Mononuclear cell (primary cell): Measurements from ENCODE around the gene DYNC1H1. TPM values are rescaled to one million over a fixed set of nuclear protein-coding genes. Genes with fewer than 3 reads are reported as not detected.

ENCODE experiments used
- H3K27me3 ChIP-seq: 2 replicates; pipeline ENCODE4 v1.6.0; 2011; ENCODE audit warnings: low read length, control low read depth; ENCODE audit not compliant: insufficient read depth
- H3K4me1 ChIP-seq: 2 replicates; pipeline ENCODE4 v1.5.1; 2011; ENCODE audit warnings: mild to moderate bottlenecking, low read length, control low read depth; ENCODE audit not compliant: insufficient read depth
- H3K4me3 ChIP-seq: 2 replicates; pipeline ENCODE4 v1.5.1; 2011; ENCODE audit warnings: mild to moderate bottlenecking, low read length, moderate library complexity
- H3K9me3 ChIP-seq: 2 replicates; pipeline ENCODE4 v1.5.1; 2011; ENCODE audit warnings: low read depth, mild to moderate bottlenecking, control low read depth, low read length
- total RNA-seq: library from RNA; depleted of rRNA; stranded (reverse); fragments of >200 nt; gene quantifications from one replicate; pipeline ENCODE4 v1.2.3, GENCODE V29; 2012

The DYNC1H1 gene
- total RNA-seq, 1 donor: 260 TPM

- no peaks in the 10 kb centered on the region for H3K4me1 ChIP-seq
- H3K27me3 ChIP-seq: no peaks in the 10 kb centered on the region
- no peaks in the 10 kb centered on the region for H3K9me3 ChIP-seq
- H3K4me3 ChIP-seq: no peak overlapping the region
Observed at GRCh38 chr14:101932673-101933072, 31.7 kb upstream of the DYNC1H1 start.

- Histone ChIP-seq H3K27me3 (no peaks in the 10 kb centered on the region), H3K9me3 (no peaks in the 10 kb centered on the region), H3K4me1 (no peaks in the 10 kb centered on the region), H3K4me3 (no peak overlapping the region)
Observed at GRCh38 chr14:101933209-101933608, 31.2 kb upstream of the DYNC1H1 start.

- H3K4me3 ChIP-seq: no peak overlapping the region
- H3K9me3 ChIP-seq: no peaks in the 10 kb centered on the region
- no peaks in the 10 kb centered on the region for H3K4me1 ChIP-seq
- H3K27me3 ChIP-seq: peaks cover 4% of the 10 kb centered on the region
Observed at GRCh38 chr14:101934601-101935150, 29.7 kb upstream of the DYNC1H1 start.

GRCh38 chr14:101937926-101938767 is 26.2 kb upstream of the DYNC1H1 start:
- H3K27me3 ChIP-seq: peaks cover 7% of the 10 kb centered on the region
- no peaks in the 10 kb centered on the region for H3K4me1 ChIP-seq
- H3K4me3 ChIP-seq: no peak overlapping the region
- no peaks in the 10 kb centered on the region for H3K9me3 ChIP-seq

- Histone ChIP-seq H3K27me3 (peaks cover 17% of the 10 kb centered on the region), H3K9me3 (no peaks in the 10 kb centered on the region), H3K4me1 (no peaks in the 10 kb centered on the region), H3K4me3 (no peak overlapping the region)
Observed at GRCh38 chr14:101939646-101940170, 24.7 kb upstream of the DYNC1H1 start.

GRCh38 chr14:101944451-101944850 is 19.9 kb upstream of the DYNC1H1 start:
- peaks cover 16% of the 10 kb centered on the region for H3K4me1 ChIP-seq
- no peaks in the 10 kb centered on the region for H3K9me3 ChIP-seq
- peaks cover 19% of the 10 kb centered on the region for H3K27me3 ChIP-seq
- no peak overlapping the region for H3K4me3 ChIP-seq

GRCh38 chr14:101945171-101945570 is 19.2 kb upstream of the DYNC1H1 start:
- H3K27me3 ChIP-seq: peaks cover 19% of the 10 kb centered on the region
- H3K4me1 ChIP-seq: peaks cover 18% of the 10 kb centered on the region
- no peaks in the 10 kb centered on the region for H3K9me3 ChIP-seq
- no peak overlapping the region for H3K4me3 ChIP-seq

GRCh38 chr14:101947577-101947903 is 16.8 kb upstream of the DYNC1H1 start:
- no peaks in the 10 kb centered on the region for H3K9me3 ChIP-seq
- peak overlapping the region; percentile 64 for H3K4me3 ChIP-seq
- H3K27me3 ChIP-seq: peaks cover 18% of the 10 kb centered on the region
- H3K4me1 ChIP-seq: peaks cover 18% of the 10 kb centered on the region

- Histone ChIP-seq H3K9me3 (no peaks in the 10 kb centered on the region), H3K4me1 (peaks cover 18% of the 10 kb centered on the region), H3K4me3 (peak overlapping the region; percentile 64), H3K27me3 (peaks cover 16% of the 10 kb centered on the region)
Observed at GRCh38 chr14:101947904-101948665, 16.3 kb upstream of the DYNC1H1 start.

- Histone ChIP-seq H3K4me1 (peaks cover 18% of the 10 kb centered on the region), H3K4me3 (peak overlapping the region; percentile 64)
Observed at GRCh38 chr14:101948666-101949216, 15.6 kb upstream of the DYNC1H1 start.

GRCh38 chr14:101950100-101950499 is 14.3 kb upstream of the DYNC1H1 start:
- H3K4me3 ChIP-seq: no peak overlapping the region
- H3K27me3 ChIP-seq: peaks cover 3% of the 10 kb centered on the region
- peaks cover 18% of the 10 kb centered on the region for H3K4me1 ChIP-seq
- no peaks in the 10 kb centered on the region for H3K9me3 ChIP-seq

More at GRCh38 chr14:101948666-101949216, 15.6 kb upstream of the DYNC1H1 start:
- Histone ChIP-seq H3K9me3 (no peaks in the 10 kb centered on the region), H3K27me3 (peaks cover 14% of the 10 kb centered on the region)

GRCh38 chr14:101950516-101951215 is 13.7 kb upstream of the DYNC1H1 start:
- Histone ChIP-seq H3K4me1 (peaks cover 18% of the 10 kb centered on the region), H3K4me3 (no peak overlapping the region), H3K9me3 (no peaks in the 10 kb centered on the region)

GRCh38 chr14:101953151-101953550 is 11.2 kb upstream of the DYNC1H1 start:
- Histone ChIP-seq H3K4me1 (peaks cover 12% of the 10 kb centered on the region), H3K4me3 (no peak overlapping the region), H3K9me3 (no peaks in the 10 kb centered on the region), H3K27me3 (no peaks in the 10 kb centered on the region)

More at GRCh38 chr14:101950516-101951215, 13.7 kb upstream of the DYNC1H1 start:
- H3K27me3 ChIP-seq: no peaks in the 10 kb centered on the region

- Histone ChIP-seq H3K4me3 (no peak overlapping the region), H3K9me3 (no peaks in the 10 kb centered on the region), H3K27me3 (no peaks in the 10 kb centered on the region), H3K4me1 (peaks cover 1% of the 10 kb centered on the region)
Observed at GRCh38 chr14:101954501-101954900, 9.9 kb upstream of the DYNC1H1 start.
